B cell (primary cell): ENCODE results near the gene GRM8.

Experiments
- CTCF ChIP-seq: fragments of 200-600 bp; IDR thresholded peaks from one replicate; pipeline ENCODE4 v1.8.0; 2022; ENCODE audit warnings: antibody characterized with exemption, mild to moderate bottlenecking
- EZH2 ChIP-seq: IDR thresholded peaks from 2 replicates; pipeline ENCODE4 v1.6.1; 2012; ENCODE audit warnings: borderline replicate concordance, low read depth, mild to moderate bottlenecking, moderate library complexity, low read length; ENCODE audit not compliant: insufficient read depth, poor library complexity, severe bottlenecking

GRCh38 chr7:127250312-127251035 lies 2.3 kb downstream of the GRM8 start:
- TF ChIP-seq CTCF (no peak), EZH2 (no peak)
